SU-DHL-6 (cell line): Measurements from ENCODE around the gene VPS51.

Experiments
- CTCF ChIP-seq: fragments of 200-600 bp; sonication (generic); IDR thresholded peaks from one replicate; pipeline ENCODE4 v1.5.1; 2017; ENCODE audit warnings: antibody characterized with exemption, mild to moderate bottlenecking, low read length, moderate library complexity; ENCODE audit not compliant: insufficient read depth, poor library complexity, severe bottlenecking
- EZH2phosphoT487 ChIP-seq: fragments of 200-600 bp; sonication (generic), shearing (Covaris generic); conservative IDR thresholded peaks from 2 replicates; pipeline ENCODE4 v1.6.1; 2018; ENCODE audit warnings: mild to moderate bottlenecking, antibody characterized with exemption, low read length, moderate library complexity, mixed read lengths

- TF ChIP-seq CTCF, result no peak
- no peak for TF ChIP-seq EZH2phosphoT487
Measured at GRCh38 chr11:65130631-65131416, 34.8 kb downstream of the VPS51 start.
